ENCODE results near the gene MRPL10.

Gene MRPL10

GRCh38 chr17:47831003-47831933 lies at the start of gene MRPL10, which contains the start of gene LRRC46:
Gene MRPL10 (minus strand): TSS chr17:47831541. CDS start chr17:47831511, 30 bp downstream.
Gene LRRC46 (plus strand): TSS chr17:47831670. CDS start chr17:47831990, 320 bp downstream.
- DNase-seq = peak; percentile 94 to 95

- DNase-seq = no peak
Measured at GRCh38 chr17:47879776-47880454, 48.6 kb upstream of the MRPL10 start.

DNA sequence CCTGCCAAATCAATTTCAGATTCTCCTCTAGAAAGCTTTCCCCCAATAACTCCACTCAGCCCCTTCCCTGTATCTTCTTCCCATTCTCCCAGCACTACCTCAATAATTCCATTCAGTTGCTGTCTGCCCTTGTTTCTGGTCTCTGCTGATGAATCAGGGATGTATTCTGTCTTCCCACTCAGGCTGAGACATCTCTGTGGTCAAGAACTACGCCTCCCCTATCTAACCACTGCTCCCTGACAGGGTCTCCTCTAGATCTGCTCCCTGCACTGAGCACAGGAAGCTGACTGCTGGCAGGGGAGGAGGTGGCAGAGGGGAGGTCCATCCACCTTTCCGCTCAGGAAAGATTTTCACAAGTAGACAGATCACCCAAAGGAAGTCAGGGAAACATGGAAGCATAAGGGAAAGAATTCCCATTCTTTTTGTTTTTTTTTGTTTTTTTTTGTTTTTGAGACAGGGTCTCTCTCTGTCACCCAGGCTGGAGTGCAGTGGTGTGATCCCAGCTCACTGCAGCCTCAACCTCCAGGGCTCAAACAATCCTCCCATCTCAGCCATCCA lies 47.8 kb upstream of the MRPL10 start:
- DNase-seq = no peak

DNA sequence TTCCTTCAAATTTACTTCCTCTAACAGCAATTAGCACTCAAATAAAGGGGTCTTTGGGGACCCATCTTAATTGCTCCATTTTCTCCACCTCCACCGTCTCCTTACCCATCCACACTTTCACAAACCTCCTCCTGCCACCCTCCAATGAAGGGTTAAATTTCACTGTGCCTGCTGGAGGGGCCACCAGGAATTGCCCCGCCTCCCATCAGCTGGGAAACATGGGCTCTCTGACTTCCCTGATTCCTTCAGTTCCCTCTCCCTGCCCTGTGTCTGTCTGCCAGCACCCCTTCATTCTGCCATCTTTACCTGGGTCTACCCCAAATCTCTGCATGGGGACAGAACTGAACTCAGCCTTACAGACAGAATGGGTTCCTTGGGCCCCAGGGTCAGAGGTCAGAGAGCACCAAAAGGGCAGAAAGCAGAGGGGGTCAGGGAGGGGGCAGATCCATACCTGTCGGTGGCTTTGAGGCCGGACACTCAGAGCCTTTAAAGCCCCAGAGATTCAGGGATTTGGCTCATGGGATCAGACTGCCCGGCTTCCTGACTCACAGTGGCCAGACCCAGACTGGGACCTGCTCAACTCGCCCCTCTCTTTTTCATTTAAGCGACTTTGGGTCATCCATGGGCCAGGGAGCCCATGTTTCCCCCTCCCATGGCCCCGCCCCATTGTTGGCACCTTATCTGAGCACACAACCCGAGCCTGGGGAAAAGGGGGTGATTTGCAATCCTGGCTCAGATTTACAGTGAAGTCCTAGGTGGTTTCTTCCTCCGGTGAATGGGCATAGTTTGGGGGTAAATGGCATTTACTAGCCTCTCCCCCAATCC lies 47.1 kb upstream of the MRPL10 start:
- DNase-seq = no peak

DNA sequence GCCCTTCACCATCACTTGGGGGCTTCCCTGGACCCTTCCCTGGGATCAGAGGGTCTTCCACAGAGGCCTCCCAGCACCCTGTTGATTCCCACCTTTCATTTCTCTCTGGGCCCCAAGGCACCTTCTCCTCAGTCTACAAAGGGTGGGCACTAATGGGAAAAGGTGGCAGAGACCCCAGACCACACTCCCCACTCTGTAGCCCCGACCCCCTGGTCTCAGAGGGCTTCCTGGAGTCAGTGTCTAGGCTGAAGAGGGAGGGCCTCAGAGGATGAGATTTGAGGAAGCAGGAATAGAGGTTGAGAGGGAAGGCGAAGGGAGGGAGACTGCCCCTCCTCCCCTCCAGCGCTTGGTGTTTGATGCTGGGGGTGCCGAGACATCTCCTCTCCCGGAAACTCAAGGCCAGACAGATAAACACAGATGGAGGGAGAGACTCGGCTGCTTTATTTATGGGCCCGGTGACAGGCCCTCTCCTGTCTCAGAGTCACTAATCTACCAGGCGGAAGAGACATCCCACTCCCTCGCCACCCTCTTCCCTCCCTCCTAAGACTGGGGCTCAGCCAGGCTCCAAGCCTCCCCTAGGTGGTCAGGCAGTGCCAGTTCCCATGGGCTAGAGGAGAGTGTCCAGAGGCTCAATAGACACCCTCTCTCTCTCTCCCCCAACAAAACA lies 46.2 kb upstream of the MRPL10 start:
- no peak for DNase-seq

DNA sequence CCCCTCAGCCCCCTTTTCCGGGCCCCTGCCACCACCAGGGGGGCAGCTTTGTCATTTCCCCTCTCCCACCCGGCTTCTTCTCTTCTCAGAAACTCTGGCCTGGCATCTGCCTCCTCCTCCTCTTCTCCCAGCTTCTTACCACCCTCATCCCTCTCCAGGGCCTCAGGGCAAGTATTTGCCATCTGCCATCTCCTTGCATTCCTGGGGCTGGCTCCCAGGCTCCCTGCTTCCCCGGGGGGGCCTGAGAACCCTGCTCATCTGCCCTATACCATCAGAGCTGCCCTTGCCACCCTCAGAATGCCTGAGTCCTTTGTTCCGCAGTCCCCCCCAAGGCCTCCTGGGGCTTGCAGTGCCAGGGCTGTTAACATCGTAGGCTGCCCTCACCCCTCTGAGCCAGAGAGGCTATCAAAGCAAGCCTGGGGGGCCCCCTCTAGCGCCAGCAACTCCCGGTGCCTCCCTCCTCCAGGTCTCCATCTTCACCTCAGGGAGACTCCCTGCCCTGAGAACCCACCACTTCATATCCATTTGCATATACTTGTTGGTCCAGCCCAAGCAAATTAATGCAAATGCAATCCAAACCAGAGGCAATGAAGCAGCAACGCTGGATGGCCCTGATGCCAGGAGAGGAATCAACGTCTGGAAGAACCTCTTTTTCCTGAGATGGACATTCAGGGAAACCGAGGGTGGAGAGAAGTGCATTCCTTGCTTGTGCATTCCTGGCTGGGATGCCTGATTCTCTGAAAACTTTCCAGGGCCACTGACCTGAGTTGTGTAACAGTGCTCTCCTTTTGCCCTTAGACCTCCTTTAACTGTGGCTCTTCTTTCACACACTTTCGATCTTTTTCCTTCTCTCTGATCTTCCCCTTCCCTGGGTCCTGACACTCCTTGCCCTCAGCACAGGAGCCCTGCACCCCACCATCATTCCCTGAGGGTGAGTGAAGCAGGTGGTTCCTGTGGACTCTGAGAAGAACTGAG lies 44.0 kb upstream of the MRPL10 start:
- no peak for DNase-seq

DNA sequence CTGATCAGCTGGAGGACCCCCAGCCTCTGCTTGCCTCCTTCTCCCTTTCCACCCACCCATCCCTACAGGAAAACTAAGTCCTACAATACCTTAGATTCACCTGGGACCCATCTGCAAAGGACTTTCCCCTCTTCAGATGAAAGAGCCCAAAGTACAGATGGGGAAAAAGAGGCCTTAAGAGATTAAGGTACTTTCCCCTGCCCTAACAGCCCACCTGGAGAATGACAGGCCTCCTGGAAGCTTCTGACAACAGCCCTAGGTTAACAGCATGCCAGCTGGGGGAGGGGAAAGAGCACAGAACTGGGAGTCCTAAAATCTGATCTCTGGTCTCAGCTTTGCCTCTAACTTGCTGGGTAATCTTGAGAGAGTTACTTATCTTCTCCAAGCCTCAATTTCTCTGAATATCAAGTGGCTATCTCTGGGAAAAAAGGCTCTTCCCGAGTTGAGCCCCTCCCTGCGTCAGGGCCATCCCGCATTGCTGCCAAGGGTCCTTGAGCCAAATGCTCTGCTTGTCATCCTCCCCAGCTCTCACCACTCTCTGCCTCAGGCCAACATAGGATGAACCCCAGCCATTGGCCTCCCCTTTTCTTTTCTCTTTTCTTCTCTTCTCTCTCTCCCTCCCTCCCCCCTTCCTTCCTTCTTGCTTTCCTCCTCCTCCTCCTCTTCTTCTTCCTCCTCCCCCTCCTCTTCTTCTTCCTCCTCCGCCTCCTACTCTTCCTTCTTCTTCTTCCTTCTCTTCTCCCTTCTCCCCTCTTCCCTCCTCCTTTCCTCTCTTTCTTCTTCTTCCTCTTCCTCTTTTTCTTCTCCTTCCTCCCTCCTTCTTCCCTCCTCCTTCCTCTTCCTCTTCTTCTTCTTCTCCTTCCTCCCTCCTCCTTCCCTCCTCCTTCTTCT lies 42.1 kb upstream of the MRPL10 start:
- DNase-seq = no peak

DNA sequence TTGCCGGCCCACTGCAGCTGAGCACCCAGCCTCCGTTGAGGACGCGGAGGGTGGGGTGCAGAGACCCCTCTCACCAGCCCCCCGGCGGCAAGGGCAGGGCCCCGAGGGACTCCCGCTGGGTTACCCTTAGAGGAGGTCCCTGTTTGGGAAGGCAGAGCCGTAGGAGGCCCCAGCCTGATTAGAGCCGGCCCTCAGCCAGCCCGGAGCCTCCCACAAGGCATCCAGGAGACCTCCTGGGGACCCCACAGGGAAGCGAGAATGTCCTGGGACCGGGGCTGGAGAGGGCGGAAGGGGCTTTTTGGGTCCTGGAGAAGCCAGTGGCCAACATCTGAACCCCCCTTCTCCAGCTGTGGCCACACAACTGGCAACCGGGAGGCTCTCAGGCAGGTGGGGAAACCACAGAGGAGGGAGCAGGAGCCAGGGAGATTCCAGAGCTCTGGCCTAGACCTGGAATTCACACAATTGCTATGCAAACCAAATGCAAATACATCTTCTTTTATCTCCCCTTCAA lies 41.4 kb upstream of the MRPL10 start:
- DNase-seq = no peak

DNA sequence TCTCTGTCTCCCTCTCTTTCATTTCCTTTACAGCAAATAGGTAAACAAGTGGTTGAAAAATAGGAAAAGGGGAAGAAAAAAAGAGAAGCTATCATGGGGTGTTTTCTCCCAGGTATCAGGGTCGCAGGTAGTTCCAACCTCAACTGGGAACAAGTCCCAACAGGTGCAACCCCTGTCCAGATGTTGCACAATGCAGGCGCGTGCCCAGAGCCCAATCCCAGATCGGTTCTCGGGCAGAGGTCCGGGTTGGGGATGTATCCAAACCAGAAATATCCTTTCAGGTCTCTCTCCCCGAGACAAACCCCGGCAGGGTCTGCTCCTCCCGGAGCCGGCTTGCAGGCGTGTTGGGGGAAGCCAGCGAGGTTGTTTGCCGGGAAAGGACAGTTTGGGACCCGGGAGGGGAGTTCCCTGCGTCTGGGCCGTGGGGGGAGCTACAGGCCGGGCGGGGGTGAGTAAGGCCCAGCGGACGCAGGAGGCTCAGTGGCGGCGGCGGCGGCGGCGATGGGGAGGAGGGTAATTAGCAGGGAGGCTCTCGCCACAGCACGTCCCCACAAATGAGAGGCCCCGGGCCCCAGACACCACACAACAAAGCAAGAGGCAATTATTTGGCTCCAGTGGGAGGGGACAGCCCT lies 40.8 kb upstream of the MRPL10 start:
- DNase-seq = no peak

DNA sequence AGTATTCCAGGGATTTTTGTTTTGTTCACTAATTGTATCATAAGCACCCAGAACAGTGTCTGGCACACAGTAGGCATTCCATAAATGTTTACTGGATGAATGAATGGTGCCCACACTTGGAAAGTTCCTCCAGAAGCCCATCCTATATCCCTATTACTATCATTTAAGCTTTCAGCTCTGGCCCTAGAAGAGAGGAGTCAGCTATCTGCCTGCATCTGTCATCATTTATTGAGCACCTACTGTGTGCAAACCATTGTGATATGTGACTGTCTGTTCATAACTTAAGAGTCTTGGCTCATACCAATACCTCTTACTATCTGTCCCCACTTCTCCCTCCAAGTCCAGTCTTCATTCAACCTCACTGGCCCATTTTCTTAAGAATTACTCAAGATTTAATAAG lies 39.7 kb upstream of the MRPL10 start:
- DNase-seq = no peak

DNA sequence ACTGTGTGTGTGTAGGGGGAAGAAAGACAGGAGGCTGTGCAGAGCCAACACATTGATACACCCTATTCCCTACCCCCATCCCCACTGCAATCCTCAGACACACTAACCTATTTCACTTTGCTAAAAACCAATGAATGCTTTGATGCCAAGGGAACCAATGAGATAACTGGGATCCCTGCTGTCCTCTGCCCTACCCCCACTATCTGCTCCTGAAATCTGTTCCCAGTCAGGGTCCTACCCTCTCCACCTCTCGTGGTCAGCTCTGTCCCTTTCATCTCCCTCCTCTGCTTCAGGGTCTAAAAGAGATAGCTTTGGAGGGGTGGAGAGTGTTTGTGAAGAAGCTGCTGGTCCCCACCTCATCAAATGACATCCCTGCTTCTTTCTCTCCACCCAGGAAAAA lies 38.7 kb upstream of the MRPL10 start:
- DNase-seq = no peak

DNA sequence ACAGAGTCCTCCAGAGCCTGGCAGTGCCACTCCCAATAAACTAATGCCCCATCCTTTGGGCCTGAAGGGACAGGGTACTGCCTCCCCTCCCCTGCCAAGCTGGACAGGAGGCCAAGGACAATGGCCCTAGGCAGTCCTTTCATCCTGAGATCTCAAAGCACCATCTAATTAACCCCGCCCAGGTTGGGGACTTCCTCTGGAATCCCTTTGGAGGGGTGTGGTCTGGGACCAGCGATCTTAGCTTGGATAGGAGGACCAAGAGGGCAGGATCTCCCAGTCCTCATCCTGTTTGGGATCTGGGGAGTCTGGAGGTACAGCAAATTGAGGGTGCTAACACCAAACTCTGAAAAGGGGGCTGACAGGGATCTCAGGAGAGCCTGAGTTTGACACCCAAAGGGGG lies 37.8 kb upstream of the MRPL10 start:
- no peak for DNase-seq

DNA sequence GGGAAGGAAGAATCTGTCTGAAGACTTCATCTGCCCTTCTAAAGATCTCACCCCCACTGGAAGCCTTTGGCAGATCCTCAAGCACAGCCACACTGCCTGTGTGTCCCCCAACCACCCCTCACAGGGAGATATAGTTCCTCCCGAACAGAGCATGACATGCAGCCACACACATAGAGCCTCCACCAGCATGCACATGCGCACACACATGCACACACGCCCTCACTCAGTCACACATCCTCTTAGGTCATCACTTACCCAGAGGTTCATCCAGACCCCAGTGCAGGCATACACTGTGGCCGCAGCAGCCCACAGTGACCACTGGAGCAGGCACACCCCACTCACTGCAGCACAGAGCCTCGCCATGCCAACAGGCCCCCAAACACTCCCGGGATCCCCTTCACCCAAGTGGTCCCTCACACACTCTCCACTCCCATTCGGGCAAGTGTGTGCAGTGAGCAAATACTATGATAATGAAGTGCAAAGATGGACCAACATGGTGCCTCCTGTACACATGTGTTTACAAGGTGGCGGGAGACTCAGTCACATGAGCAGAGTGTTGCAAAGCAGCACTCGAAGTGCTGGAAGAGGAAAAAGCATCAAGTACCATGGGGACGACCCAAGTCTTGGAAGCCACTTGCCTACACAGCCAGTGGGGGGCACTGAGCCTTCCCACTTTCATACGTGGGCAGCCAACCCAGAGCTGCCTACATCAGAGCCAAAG lies 36.6 kb upstream of the MRPL10 start:
- DNase-seq = no peak

- DNase-seq = no peak
Measured at GRCh38 chr17:47866941-47867340, 35.6 kb upstream of the MRPL10 start.

- no peak for DNase-seq
Measured at GRCh38 chr17:47864791-47865216, 33.5 kb upstream of the MRPL10 start.

GRCh38 chr17:47862621-47863440 lies 31.5 kb upstream of the MRPL10 start:
- DNase-seq = no peak

GRCh38 chr17:47860386-47860785 lies 29.0 kb upstream of the MRPL10 start:
- DNase-seq = no peak

Measured in CD4-positive, alpha-beta T cell treated with Interleukin-4 for 1 hour (primary cell).